SK-N-SH treated with all-trans-retinoic acid at 6 μM for 48 hours (cell line): ENCODE measurements around the gene HCAR2.

ENCODE experiments used
- ARNTL ChIP-seq: fragments of 450-650 bp; formaldehyde crosslinking; IDR thresholded peaks from 2 replicates; pipeline ENCODE4 v1.5.0; 2020; ENCODE audit warnings: low read depth, mild to moderate bottlenecking, moderate library complexity, borderline replicate concordance
- CREB5 ChIP-seq: fragments of 250-450 bp; sonication (Bioruptor Pico); IDR thresholded peaks from 2 replicates; pipeline ENCODE4 v1.5.1; 2020; ENCODE audit warnings: low read depth, mild to moderate bottlenecking, moderate library complexity
- ESRRG ChIP-seq: fragments of 250-450 bp; sonication (Bioruptor Pico); IDR thresholded peaks from 2 replicates; pipeline ENCODE4 v1.6.1; 2021; ENCODE audit warnings: mild to moderate bottlenecking
- GLIS3 ChIP-seq: fragments of 250-450 bp; sonication (Bioruptor Pico); IDR thresholded peaks from 2 replicates; pipeline ENCODE4 v1.5.0; 2020; ENCODE audit warnings: mild to moderate bottlenecking, moderate library complexity
- ISL1 ChIP-seq: fragments of 250-450 bp; sonication (Bioruptor Pico); IDR thresholded peaks from 2 replicates; pipeline ENCODE4 v2.1.2; 2022; ENCODE audit warnings: mild to moderate bottlenecking, moderate library complexity
- SNAI2 ChIP-seq: fragments of 250-450 bp; sonication (Bioruptor Pico); IDR thresholded peaks from 2 replicates; pipeline ENCODE4 v1.5.0; 2020; ENCODE audit warnings: mild to moderate bottlenecking, moderate library complexity
- ZFP3 ChIP-seq: fragments of 250-450 bp; sonication (Bioruptor Pico); IDR thresholded peaks from 2 replicates; pipeline ENCODE4 v1.5.0; 2020; ENCODE audit warnings: mild to moderate bottlenecking, moderate library complexity
- ZNF8 ChIP-seq: fragments of 450-650 bp; formaldehyde crosslinking; IDR thresholded peaks from 2 replicates; pipeline ENCODE4 v1.5.0; 2020; ENCODE audit warnings: mild to moderate bottlenecking, moderate library complexity
- TF ChIP-seq, protein P1 (sequence below): fragments of 250-450 bp; sonication (Bioruptor Pico); IDR thresholded peaks from 2 replicates; pipeline ENCODE4 v1.5.1; 2021; ENCODE audit warnings: mild to moderate bottlenecking, moderate library complexity
- TF ChIP-seq, protein P2 (sequence below): fragments of 250-450 bp; sonication (Bioruptor Pico); IDR thresholded peaks from 2 replicates; pipeline ENCODE4 v1.8.0; 2020; ENCODE audit warnings: mild to moderate bottlenecking, moderate library complexity, borderline replicate concordance

GRCh38 chr12:122659579-122659978, 43.6 kb downstream of the HCAR2 start:
- TF ChIP-seq, protein P1, sequence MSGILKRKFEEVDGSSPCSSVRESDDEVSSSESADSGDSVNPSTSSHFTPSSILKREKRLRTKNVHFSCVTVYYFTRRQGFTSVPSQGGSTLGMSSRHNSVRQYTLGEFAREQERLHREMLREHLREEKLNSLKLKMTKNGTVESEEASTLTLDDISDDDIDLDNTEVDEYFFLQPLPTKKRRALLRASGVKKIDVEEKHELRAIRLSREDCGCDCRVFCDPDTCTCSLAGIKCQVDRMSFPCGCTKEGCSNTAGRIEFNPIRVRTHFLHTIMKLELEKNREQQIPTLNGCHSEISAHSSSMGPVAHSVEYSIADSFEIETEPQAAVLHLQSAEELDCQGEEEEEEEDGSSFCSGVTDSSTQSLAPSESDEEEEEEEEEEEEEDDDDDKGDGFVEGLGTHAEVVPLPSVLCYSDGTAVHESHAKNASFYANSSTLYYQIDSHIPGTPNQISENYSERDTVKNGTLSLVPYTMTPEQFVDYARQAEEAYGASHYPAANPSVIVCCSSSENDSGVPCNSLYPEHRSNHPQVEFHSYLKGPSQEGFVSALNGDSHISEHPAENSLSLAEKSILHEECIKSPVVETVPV, result no peak
- TF ChIP-seq, protein P2, sequence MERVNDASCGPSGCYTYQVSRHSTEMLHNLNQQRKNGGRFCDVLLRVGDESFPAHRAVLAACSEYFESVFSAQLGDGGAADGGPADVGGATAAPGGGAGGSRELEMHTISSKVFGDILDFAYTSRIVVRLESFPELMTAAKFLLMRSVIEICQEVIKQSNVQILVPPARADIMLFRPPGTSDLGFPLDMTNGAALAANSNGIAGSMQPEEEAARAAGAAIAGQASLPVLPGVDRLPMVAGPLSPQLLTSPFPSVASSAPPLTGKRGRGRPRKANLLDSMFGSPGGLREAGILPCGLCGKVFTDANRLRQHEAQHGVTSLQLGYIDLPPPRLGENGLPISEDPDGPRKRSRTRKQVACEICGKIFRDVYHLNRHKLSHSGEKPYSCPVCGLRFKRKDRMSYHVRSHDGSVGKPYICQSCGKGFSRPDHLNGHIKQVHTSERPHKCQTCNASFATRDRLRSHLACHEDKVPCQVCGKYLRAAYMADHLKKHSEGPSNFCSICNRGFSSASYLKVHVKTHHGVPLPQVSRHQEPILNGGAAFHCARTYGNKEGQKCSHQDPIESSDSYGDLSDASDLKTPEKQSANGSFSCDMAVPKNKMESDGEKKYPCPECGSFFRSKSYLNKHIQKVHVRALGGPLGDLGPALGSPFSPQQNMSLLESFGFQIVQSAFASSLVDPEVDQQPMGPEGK (CRISPR knock-in tag), result no peak
- TF ChIP-seq SNAI2 (CRISPR knock-in tag) (no peak), ZNF8 (no peak), ARNTL (CRISPR knock-in tag) (no peak), ZFP3 (CRISPR knock-in tag) (no peak), CREB5 (CRISPR knock-in tag) (no peak), GLIS3 (no peak), ISL1 (CRISPR knock-in tag) (no peak), ESRRG (CRISPR knock-in tag) (no peak)
